HepG2 (cell line): ENCODE measurements around the gene LMOD2. TPM values are rescaled to one million over a fixed set of nuclear protein-coding genes. Genes with fewer than 3 reads are reported as not detected.

Experiments
- ATAC-seq: fragments of 200-7000 bp; cut with Tn5 transposase; 3 replicates; pipeline ENCODE4 v1.9.1; 2020; ENCODE audit warnings: mild to moderate bottlenecking, moderate library complexity
- BruUV-seq: library from RNA; stranded (reverse); fragments of 400-500 nt; replicated peaks from 2 replicates; lab custom pipeline; 2021; lab: Mats Ljungman, UMichigan
- CTCF ChIA-PET: fragments of 300-600 bp; formaldehyde crosslinking; extraction: SDS; loops from one replicate; lab custom pipeline; 2021; ENCODE audit warnings: low total read pairs, inconsistent platforms, low intra/inter-chr PET ratio; lab: Yijun Ruan, JAX
- POLR2A ChIA-PET: fragments of 350-600 bp; sonication (Branson Sonifier 250); formaldehyde crosslinking; loops from one replicate; lab custom pipeline; 2020; ENCODE audit warnings: antibody characterized with exemption, inconsistent platforms; lab: Yijun Ruan, JAX
- DNase-seq: peaks from one replicate; pipeline ENCODE4 v3.0.0-alpha.2; 2015; ENCODE audit warnings: low spot score
- FAIRE-seq: peaks from 3 replicates; lab custom pipeline; 2011; peaks lifted over from hg19 to GRCh38; lab: Jason Lieb, UNC
- H2AFZ ChIP-seq: one replicate; pipeline ENCODE4 v1.6.1; 2011; ENCODE audit warnings: low read length, inconsistent platforms
- H3K27ac ChIP-seq: fragments of 300-600 bp; 3 replicates; pipeline ENCODE4 v1.8.0; 2011; ENCODE audit warnings: mixed run types, mild to moderate bottlenecking, mixed read lengths, low read length, inconsistent platforms; ENCODE audit not compliant: insufficient read depth; ENCODE audit errors: extremely low read length
- H3K27me3 ChIP-seq, 2 experiments: fragments of 200-600 bp in 1 of 2; 2 replicates in 1 of 2; 3 replicates in 1 of 2; pipeline versions ENCODE4 v1.6.0 to v1.8.0; 2011; ENCODE audit warnings: low read length in 2 of 2, mild to moderate bottlenecking in 2 of 2, moderate library complexity in 2 of 2, inconsistent platforms in 1 of 2; ENCODE audit not compliant: insufficient read depth in 2 of 2, control insufficient read depth in 1 of 2
- H3K36me3 ChIP-seq, 2 experiments: fragments of 200-600 bp in 1 of 2; replicated peaks in 1 of 2; 2 replicates in 1 of 2; 3 replicates in 1 of 2; pipeline versions ENCODE4 v1.5.1 to v1.8.0; 2011; ENCODE audit warnings: low read length in 2 of 2, inconsistent platforms in 1 of 2; ENCODE audit not compliant: insufficient read depth in 2 of 2, control insufficient read depth in 1 of 2
- H3K4me1 ChIP-seq: 2 replicates; pipeline ENCODE4 v1.5.1; 2012; ENCODE audit warnings: low read length, inconsistent platforms; ENCODE audit not compliant: insufficient read depth
- H3K4me2 ChIP-seq: 2 replicates; pipeline ENCODE4 v1.6.0; 2011; ENCODE audit warnings: low read depth, low read length, inconsistent platforms
- H3K4me3 ChIP-seq, 3 experiments: fragments of 200-600 bp in 1 of 3; sonication (generic), shearing (Covaris generic) in 1 of 3; replicated peaks in 1 of 3; 2 replicates each; pipeline ENCODE4 v1.5.1; 2011 to 2016; ENCODE audit warnings: low read length in 3 of 3, inconsistent platforms in 2 of 3, low read depth in 2 of 3, mild to moderate bottlenecking in 2 of 3, control low read depth in 1 of 3, mixed read lengths in 1 of 3; ENCODE audit not compliant: insufficient read depth in 1 of 3
- H3K79me2 ChIP-seq: one replicate; pipeline ENCODE4 v1.6.1; 2011; ENCODE audit warnings: low read length, inconsistent platforms; ENCODE audit not compliant: insufficient read depth
- H3K9ac ChIP-seq: 2 replicates; pipeline ENCODE4 v1.6.0; 2011; ENCODE audit warnings: mild to moderate bottlenecking, low read depth, low read length, inconsistent platforms; ENCODE audit not compliant: insufficient read depth
- H3K9me3 ChIP-seq: 2 replicates; pipeline ENCODE4 v1.5.1; 2012; ENCODE audit warnings: mild to moderate bottlenecking, low read length
- H4K20me1 ChIP-seq: 2 replicates; pipeline ENCODE4 v1.6.0; 2011; ENCODE audit warnings: inconsistent platforms, mild to moderate bottlenecking, low read length, moderate library complexity; ENCODE audit not compliant: insufficient read depth
- MBD4 ChIP-seq: IDR thresholded peaks from 2 replicates; pipeline ENCODE4 v1.6.1; 2012; ENCODE audit warnings: low read length, inconsistent platforms, borderline replicate concordance
- MEIS2 ChIP-seq: sonication (generic); formaldehyde crosslinking; IDR thresholded peaks from 2 replicates; pipeline ENCODE4 v1.9.0; 2021; ENCODE audit warnings: mild to moderate bottlenecking, missing genetic modification reagents
- RBM22 ChIP-seq: fragments of 200-400 bp; formaldehyde crosslinking; optimal IDR thresholded peaks from 2 replicates; pipeline ENCODE3; 2017; ENCODE audit warnings: mild to moderate bottlenecking, low read length, moderate library complexity
- ZNF619 ChIP-seq: sonication (generic); formaldehyde crosslinking; IDR thresholded peaks from 2 replicates; pipeline ENCODE4 v1.4.0; 2020; ENCODE audit warnings: mild to moderate bottlenecking, missing genetic modification reagents
- WGBS: methylation state at CpG from one replicate; pipeline ENCODE4 v1.1.6; 2017; ENCODE audit warnings: low lambda C conversion rate; 5-methylcytosine and 5-hydroxymethylcytosine counted together
- in situ Hi-C: cut with HindIII; loops from 2 replicates; pipeline ENCODE4 v1.10.0; 2017; ENCODE audit warnings: low pct_unique_long_range_greater_than_20kb; ENCODE audit not compliant: extremely low pct_ligation_motif_present
- intact Hi-C: fragments of 100-400 bp; cut with micrococcal nuclease; formaldehyde crosslinking; loops from one replicate; pipeline ENCODE4 v1.10.0; 2022; ENCODE audit not compliant: unreplicated experiment
- polyA plus RNA-seq, 8 experiments: library from polyadenylated mRNA; depleted of rRNA in 3 of 8; stranded (reverse) in 7 of 8; unstranded in 1 of 8; fragments of >200 nt; fragmentation: Illumina TruSeq in 4 of 8; extraction: Trizol in 4 of 8; gene quantifications; 2 replicates each; pipeline versions ENCODE4 v1.2.1 to v1.2.3, GENCODE V29; 2011 to 2016; ENCODE audit warnings: low read depth in 4 of 8, missing spikeins in 1 of 8, mixed read lengths in 1 of 8; ENCODE audit not compliant: insufficient read depth in 1 of 8
- total RNA-seq, 5 experiments: library from RNA; depleted of rRNA; stranded (reverse); fragments of >200 nt; fragmentation: Illumina TruSeq; extraction: Trizol; gene quantifications; 2 replicates each; pipeline ENCODE4 v1.2.3, GENCODE V29; 2016; ENCODE audit warnings: low read depth in 1 of 5
- TF ChIP-seq, protein P1 (sequence below): IDR thresholded peaks from 2 replicates; pipeline ENCODE4 v1.6.1; 2016; ENCODE audit warnings: low read depth, missing genetic modification reagents, missing compliant biosample characterization
- TF ChIP-seq, protein P2 (sequence below): sonication (generic); formaldehyde crosslinking; IDR thresholded peaks from 2 replicates; pipeline ENCODE4 v1.4.0; 2020; ENCODE audit warnings: missing genetic modification reagents

LMOD2 gene
- total and polyA plus RNA-seq, 2 of the 13 experiments (the other 11 are each of a cell fraction or from before 2014, with no cell fraction given) = not detected

DNA sequence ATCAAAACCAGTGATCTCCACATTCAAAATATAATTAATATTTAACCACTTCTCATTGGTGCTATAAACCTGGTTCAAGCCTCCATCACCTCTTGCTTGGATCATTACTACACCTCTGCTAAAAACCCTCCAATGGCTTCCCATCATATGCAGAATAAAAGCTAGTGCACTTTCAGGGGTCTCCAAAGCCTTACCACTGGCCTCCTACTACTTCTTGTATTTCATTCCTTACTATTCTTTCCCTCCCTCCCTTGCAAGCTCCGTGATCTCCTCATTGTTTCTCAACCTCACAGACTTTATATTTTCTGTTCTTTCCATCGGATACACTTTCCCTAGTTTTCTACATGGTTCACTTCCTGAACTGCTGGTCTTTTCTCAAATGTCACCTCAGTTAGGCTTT, 31.5 kb downstream of the LMOD2 start:
- POLR2A ChIA-PET = no interaction called here
- no peaks in the 10 kb centered on the region for H3K9me3 ChIP-seq
- BruUV-seq = no TSS peak
- no peak overlapping the region for H3K4me2 ChIP-seq
- no peak for FAIRE-seq
- TF ChIP-seq MBD4 (no peak), MEIS2 (CRISPR knock-in tag) (no peak), RBM22 (peak; percentile 60), ZNF619 (CRISPR knock-in tag) (no peak)
- TF ChIP-seq, protein P1, sequence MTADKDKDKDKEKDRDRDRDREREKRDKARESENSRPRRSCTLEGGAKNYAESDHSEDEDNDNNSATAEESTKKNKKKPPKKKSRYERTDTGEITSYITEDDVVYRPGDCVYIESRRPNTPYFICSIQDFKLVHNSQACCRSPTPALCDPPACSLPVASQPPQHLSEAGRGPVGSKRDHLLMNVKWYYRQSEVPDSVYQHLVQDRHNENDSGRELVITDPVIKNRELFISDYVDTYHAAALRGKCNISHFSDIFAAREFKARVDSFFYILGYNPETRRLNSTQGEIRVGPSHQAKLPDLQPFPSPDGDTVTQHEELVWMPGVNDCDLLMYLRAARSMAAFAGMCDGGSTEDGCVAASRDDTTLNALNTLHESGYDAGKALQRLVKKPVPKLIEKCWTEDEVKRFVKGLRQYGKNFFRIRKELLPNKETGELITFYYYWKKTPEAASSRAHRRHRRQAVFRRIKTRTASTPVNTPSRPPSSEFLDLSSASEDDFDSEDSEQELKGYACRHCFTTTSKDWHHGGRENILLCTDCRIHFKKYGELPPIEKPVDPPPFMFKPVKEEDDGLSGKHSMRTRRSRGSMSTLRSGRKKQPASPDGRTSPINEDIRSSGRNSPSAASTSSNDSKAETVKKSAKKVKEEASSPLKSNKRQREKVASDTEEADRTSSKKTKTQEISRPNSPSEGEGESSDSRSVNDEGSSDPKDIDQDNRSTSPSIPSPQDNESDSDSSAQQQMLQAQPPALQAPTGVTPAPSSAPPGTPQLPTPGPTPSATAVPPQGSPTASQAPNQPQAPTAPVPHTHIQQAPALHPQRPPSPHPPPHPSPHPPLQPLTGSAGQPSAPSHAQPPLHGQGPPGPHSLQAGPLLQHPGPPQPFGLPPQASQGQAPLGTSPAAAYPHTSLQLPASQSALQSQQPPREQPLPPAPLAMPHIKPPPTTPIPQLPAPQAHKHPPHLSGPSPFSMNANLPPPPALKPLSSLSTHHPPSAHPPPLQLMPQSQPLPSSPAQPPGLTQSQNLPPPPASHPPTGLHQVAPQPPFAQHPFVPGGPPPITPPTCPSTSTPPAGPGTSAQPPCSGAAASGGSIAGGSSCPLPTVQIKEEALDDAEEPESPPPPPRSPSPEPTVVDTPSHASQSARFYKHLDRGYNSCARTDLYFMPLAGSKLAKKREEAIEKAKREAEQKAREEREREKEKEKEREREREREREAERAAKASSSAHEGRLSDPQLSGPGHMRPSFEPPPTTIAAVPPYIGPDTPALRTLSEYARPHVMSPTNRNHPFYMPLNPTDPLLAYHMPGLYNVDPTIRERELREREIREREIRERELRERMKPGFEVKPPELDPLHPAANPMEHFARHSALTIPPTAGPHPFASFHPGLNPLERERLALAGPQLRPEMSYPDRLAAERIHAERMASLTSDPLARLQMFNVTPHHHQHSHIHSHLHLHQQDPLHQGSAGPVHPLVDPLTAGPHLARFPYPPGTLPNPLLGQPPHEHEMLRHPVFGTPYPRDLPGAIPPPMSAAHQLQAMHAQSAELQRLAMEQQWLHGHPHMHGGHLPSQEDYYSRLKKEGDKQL (CRISPR knock-in tag) = no peak
- TF ChIP-seq, protein P2, sequence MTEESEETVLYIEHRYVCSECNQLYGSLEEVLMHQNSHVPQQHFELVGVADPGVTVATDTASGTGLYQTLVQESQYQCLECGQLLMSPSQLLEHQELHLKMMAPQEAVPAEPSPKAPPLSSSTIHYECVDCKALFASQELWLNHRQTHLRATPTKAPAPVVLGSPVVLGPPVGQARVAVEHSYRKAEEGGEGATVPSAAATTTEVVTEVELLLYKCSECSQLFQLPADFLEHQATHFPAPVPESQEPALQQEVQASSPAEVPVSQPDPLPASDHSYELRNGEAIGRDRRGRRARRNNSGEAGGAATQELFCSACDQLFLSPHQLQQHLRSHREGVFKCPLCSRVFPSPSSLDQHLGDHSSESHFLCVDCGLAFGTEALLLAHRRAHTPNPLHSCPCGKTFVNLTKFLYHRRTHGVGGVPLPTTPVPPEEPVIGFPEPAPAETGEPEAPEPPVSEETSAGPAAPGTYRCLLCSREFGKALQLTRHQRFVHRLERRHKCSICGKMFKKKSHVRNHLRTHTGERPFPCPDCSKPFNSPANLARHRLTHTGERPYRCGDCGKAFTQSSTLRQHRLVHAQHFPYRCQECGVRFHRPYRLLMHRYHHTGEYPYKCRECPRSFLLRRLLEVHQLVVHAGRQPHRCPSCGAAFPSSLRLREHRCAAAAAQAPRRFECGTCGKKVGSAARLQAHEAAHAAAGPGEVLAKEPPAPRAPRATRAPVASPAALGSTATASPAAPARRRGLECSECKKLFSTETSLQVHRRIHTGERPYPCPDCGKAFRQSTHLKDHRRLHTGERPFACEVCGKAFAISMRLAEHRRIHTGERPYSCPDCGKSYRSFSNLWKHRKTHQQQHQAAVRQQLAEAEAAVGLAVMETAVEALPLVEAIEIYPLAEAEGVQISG (CRISPR knock-in tag) = no peak
- TF ChIP-seq, all 625 proteins: peak for 1
- Histone ChIP-seq H3K9ac (no peak overlapping the region), H3K27me3 (no peaks in the 10 kb centered on the region), H2AFZ (no peak overlapping the region), H4K20me1 (no peaks in the 10 kb centered on the region), H3K4me3 (no peak overlapping the region), H3K4me1 (no peaks in the 10 kb centered on the region), H3K27ac (no peak overlapping the region), H3K36me3 (peaks cover 0 to 30% of the 10 kb centered on the region in 2 experiments; a peak in 4 of 5 replicates), H3K79me2 (no peaks in the 10 kb centered on the region)
- in situ Hi-C loops = loop anchor here (5.0 kb wide), 1 partner anchor 175 kb away; no protein-coding TSS in a partner anchor
- WGBS = 94% methylated on average over 2 of the region's 2 CpGs
- DNase-seq (no peak), ATAC-seq (no peak)
- intact Hi-C loops = no loop called here
- CTCF ChIA-PET = no interaction called here
